Lung (tissue), 12 donors: ENCODE data around the gene PPP2R1B. TPM values are rescaled to one million over a fixed set of nuclear protein-coding genes. Genes with fewer than 3 reads are reported as not detected.
A peak's percentile ranks its signal among the peaks of the same experiment; 100 is the strongest.

Experiments used
- ATAC-seq: fragments of 200-7000 bp; cut with Tn5 transposase; one replicate; pipeline ENCODE4 v1.9.1; 2020; ENCODE audit warnings: moderate number of reproducible peaks; ENCODE audit not compliant: insufficient read depth, low FRiP score
- DNase-seq, 3 donors: peaks; one replicate each; pipeline ENCODE4 v3.0.0-alpha.2; 2013 to 2017
- H3K27ac ChIP-seq, 2 donors: one replicate each; pipeline ENCODE4 v1.5.1; 2013; ENCODE audit warnings: mild to moderate bottlenecking in 2 of 2, moderate library complexity in 2 of 2, control low read depth in 1 of 2, inconsistent platforms in 1 of 2, low read depth in 1 of 2, low read length in 1 of 2
- H3K27me3 ChIP-seq, 3 donors: one replicate each; pipeline ENCODE4 v1.5.1; 2013; ENCODE audit warnings: low read length in 2 of 3; ENCODE audit not compliant: control insufficient read depth in 3 of 3, insufficient read depth in 3 of 3
- H3K36me3 ChIP-seq, 4 donors: one replicate each; pipeline ENCODE4 v1.5.1; 2013; ENCODE audit warnings: low read length in 4 of 4, mild to moderate bottlenecking in 1 of 4, moderate library complexity in 1 of 4; ENCODE audit not compliant: control insufficient read depth in 4 of 4, insufficient read depth in 4 of 4
- H3K4me1 ChIP-seq, 5 donors: one replicate each; pipeline ENCODE4 v1.5.1; 2013; ENCODE audit warnings: low read length in 5 of 5, mild to moderate bottlenecking in 2 of 5, moderate library complexity in 1 of 5; ENCODE audit not compliant: control insufficient read depth in 5 of 5, insufficient read depth in 5 of 5
- H3K4me3 ChIP-seq: one replicate; pipeline ENCODE4 v1.5.1; 2013; ENCODE audit warnings: mild to moderate bottlenecking, control low read depth, moderate library complexity
- H3K9ac ChIP-seq, 2 donors: one replicate each; pipeline ENCODE4 v1.5.1; 2013; ENCODE audit warnings: low read length in 2 of 2, control low read depth in 1 of 2; ENCODE audit not compliant: insufficient read depth in 1 of 2
- H3K9me3 ChIP-seq, 4 donors: one replicate each; pipeline ENCODE4 v1.5.1; 2013; ENCODE audit warnings: low read length in 3 of 4, mild to moderate bottlenecking in 1 of 4, moderate library complexity in 1 of 4; ENCODE audit not compliant: control insufficient read depth in 4 of 4, insufficient read depth in 3 of 4
- CTCF ChIP-seq: IDR thresholded peaks from 2 replicates; pipeline ENCODE4 v1.5.1; 2012; ENCODE audit warnings: mild to moderate bottlenecking; ENCODE audit errors: control extremely low read depth, extremely low read depth
- WGBS, 2 donors: extraction: QIAGEN DNeasy Blood & Tissue Kit; methylation state at CpG; one replicate each; pipeline ENCODE4 v1.1.7; 2013; 5-methylcytosine and 5-hydroxymethylcytosine counted together
- polyA plus RNA-seq, 2 donors: library from polyadenylated mRNA; stranded (reverse); fragments of 200-250 nt; gene quantifications; one replicate each; pipeline ENCODE4 v1.2.1, GENCODE V29; 2013
- total RNA-seq, 2 donors: library from RNA; depleted of rRNA in 1 of 2; stranded (reverse); fragments of >200 nt in 1 of 2; gene quantifications; one replicate each; pipeline ENCODE4 v1.2.1, GENCODE V29; 2014 to 2021
- donor health status: control.
- donor health status: control.
- donor health status: Bipolar disorder and iron deficiency.
- donor health status: healthy.
- donor health status: DM: yes; HTN: yes; CAD: no.

Gene PPP2R1B
- total and polyA plus RNA-seq, 4 donors = 8.3 to 71.5 (median 20.4) TPM

GRCh38 chr11:111698852-111699559, 67.2 kb downstream of the PPP2R1B start:
- peak overlapping the region in 1 of 2 donors; percentile 81 for H3K27ac ChIP-seq
- no peaks in the 10 kb centered on the region for H3K9me3 ChIP-seq
- no peak overlapping the region for H3K9ac ChIP-seq
- no peak for TF ChIP-seq CTCF
- no peaks in the 10 kb centered on the region for H3K27me3 ChIP-seq
- H3K4me3 ChIP-seq = no peak overlapping the region
- WGBS, 2 donors = 94 to 96% methylated on average over 3 of the region's 3 CpGs
- DNase-seq (no peak), ATAC-seq (no peak)
- peaks cover 3 to 14% (median 11%) of the 10 kb centered on the region in 4 donors for H3K36me3 ChIP-seq
- H3K4me1 ChIP-seq = peaks cover 6 to 22% (median 13%) of the 10 kb centered on the region in 5 donors

GRCh38 chr11:111697933-111698371, 68.2 kb downstream of the PPP2R1B start:
- 48 to 76% methylated on average over 1 of the region's 1 CpG for WGBS, 2 donors
- ATAC-seq = no peak
- H3K4me1 ChIP-seq = peaks cover 5 to 20% (median 16%) of the 10 kb centered on the region in 5 donors

GRCh38 chr11:111696556-111696955, 69.6 kb downstream of the PPP2R1B start:
- no peak overlapping the region for H3K27ac ChIP-seq
- TF ChIP-seq CTCF = no peak
- H3K36me3 ChIP-seq = peaks cover 0 to 3% (median 3%) of the 10 kb centered on the region in 4 donors
- H3K9me3 ChIP-seq = no peaks in the 10 kb centered on the region
- H3K27me3 ChIP-seq = no peaks in the 10 kb centered on the region
- DNase-seq (no peak), ATAC-seq (no peak)
- H3K9ac ChIP-seq = no peak overlapping the region
- H3K4me3 ChIP-seq = no peak overlapping the region
- 63 to 83% methylated on average over 1 of the region's 1 CpG for WGBS, 2 donors
- peaks cover 5 to 20% (median 9%) of the 10 kb centered on the region in 5 donors for H3K4me1 ChIP-seq

More at GRCh38 chr11:111697933-111698371, 68.2 kb downstream of the PPP2R1B start:
- Histone ChIP-seq H3K27ac (peak overlapping the region in 1 of 2 donors; percentile 81), H3K4me3 (no peak overlapping the region), H3K36me3 (peaks cover 3 to 9% (median 6%) of the 10 kb centered on the region in 4 donors), H3K9me3 (no peaks in the 10 kb centered on the region), H3K27me3 (no peaks in the 10 kb centered on the region), H3K9ac (no peak overlapping the region)
- no peak for DNase-seq
- TF ChIP-seq CTCF = no peak
